Measurements from ENCODE around the gene CALB2.

- TF ChIP-seq CTCF (IDR thresholded peaks at IDR 0.05; ENCODE audit: low read depth, low read length) (no peak), EZH2phosphoT487 (IDR thresholded peaks at IDR 0.05; ENCODE audit: low read depth) (no peak)
Observed at GRCh38 chr16:71371237-71371636, 12.7 kb downstream of the CALB2 start.

Data from OCI-LY3 (cell line).